Renal cortical epithelial cell (primary cell): ENCODE measurements around the gene GATAD2A. TPM values are rescaled to one million over a fixed set of nuclear protein-coding genes. Genes with fewer than 3 reads are reported as not detected.
"Not testable (repeated sequence)": the region's sequence is repeated elsewhere in the genome, so short reads cannot be mapped to it uniquely, and the experiment has no call there.

ENCODE experiments used
- DNase-seq: peaks from one replicate; pipeline ENCODE4 v3.0.0-alpha.2; 2011; ENCODE audit warnings: low read depth
- total RNA-seq: library from RNA; depleted of rRNA; stranded (reverse); fragments of >200 nt; gene quantifications from 2 replicates; pipeline ENCODE4 v1.2.3, GENCODE V29; 2014

Gene GATAD2A
- total RNA-seq, 1 donor from 2014 or later = 93.9 TPM

DNA sequence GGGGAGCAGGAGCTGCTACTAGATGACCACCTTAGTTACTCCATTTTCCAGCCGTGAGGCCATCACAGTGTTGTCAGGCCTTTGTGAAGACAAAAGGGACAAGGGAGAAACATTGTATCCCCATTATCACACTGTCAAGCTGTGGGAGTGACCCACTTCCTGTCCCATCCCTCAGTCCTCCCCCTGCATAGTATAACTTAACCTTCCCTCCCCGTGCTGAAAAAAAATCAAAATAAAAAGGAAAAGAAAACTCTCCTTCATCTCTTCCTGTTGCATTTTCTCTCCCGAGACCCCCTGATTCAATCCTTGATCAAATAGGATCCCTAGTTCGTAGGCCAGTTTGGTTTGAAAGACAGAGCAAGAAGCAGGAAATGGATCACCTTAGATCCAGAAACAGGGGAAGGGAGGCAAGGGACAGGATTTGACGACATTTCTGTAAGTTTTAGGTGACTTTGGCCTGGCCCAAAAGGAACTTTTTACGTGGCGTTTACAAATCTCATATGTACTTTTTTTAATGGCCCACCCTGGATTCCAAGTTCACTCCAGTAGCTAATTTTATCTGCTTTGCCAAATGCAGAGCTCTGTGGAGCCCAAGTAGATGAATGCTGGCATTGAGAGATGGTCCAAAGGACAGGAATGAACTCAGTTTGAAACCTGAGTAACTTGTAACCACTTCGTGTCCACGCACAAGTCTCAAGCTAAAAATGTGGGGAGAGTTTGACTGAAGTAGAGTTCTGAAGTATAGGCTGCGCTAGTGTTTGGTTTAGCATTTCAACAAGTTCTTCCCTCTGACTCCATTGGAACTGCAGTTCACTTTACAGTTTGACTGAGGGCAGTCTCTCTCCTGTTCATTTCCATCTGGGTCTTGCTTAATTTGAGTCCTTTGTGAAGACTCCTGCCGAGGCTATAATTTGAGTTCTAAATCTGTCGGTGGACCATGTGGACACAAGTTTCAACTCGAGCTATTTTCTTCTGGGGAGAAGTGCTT is 16.6 kb upstream of the GATAD2A start:
- no peak for DNase-seq

DNA sequence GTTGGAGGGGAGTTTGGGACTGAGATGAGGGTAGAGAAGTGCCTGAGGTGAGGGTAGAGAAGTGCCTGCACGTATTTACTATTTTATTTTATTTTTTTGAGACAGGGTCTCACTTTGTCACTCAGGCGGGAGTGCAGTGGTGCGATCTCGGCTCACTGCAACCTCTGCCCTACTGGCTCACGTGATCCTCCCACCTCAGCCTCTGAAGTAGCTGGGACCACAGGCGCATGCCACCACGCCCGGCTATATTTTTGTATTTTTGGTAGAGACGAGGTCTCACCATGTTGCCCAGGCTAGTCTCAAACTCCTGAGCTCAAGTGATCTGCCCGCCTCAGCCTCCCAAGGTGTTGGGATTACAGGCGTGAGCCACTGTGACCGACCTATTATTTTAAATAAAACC is 15.8 kb upstream of the GATAD2A start:
- DNase-seq = not testable (repeated sequence)

- DNase-seq = not testable (repeated sequence)
Observed at GRCh38 chr19:19394333-19394732, 11.1 kb upstream of the GATAD2A start.

GRCh38 chr19:19399733-19400433 is 5.6 kb upstream of the GATAD2A start:
- no peak for DNase-seq

GRCh38 chr19:19402656-19403372 is 2.7 kb upstream of the GATAD2A start:
- peak; percentile 71 for DNase-seq

GRCh38 chr19:19403373-19403901 is 2.0 kb upstream of the GATAD2A start:
- peak; percentile 68 for DNase-seq

- DNase-seq = peak; percentile 40
Observed at GRCh38 chr19:19405971-19406877, 749 bp downstream of the GATAD2A start.

DNA sequence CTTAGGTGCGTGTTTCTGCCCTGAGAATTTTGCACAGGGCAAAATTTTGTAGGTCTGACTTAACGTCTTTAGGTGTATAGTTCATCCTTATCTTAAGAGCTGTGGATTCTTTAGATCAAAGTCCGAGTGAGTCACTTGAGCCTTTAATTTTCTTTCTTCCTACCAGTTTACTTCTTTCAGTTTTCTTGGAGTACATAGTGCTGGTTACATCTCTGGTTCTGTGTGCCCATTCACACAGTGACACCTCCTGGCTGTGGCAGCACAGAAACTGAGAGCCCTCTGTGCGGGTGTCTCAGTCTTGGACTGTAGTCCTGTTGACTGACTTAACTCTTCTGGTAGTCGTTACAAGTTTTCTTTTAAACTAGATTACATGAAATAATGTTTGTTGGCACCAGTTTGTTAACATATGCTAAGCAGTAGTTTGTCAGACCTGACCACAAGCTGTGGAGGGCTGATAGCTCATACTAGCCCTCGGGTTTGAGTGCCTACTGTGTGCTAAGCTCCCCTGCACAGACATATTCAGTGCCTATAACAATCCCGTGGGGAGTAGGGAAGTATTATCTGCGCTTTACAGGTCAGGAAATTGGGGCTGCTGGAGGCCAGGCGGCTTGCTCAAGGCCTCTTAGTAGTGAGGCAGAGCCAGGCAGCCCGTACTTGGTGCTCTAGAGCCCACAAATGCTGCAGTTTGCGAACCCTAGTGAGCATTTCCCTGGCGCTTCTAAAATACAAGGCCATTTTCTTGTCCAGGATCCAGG is 1.6 kb downstream of the GATAD2A start:
- DNase-seq = peak; percentile 68

GRCh38 chr19:19407633-19407930 is 2.1 kb downstream of the GATAD2A start:
- DNase-seq = no peak

- no peak for DNase-seq
Observed at GRCh38 chr19:19409205-19409604, 3.7 kb downstream of the GATAD2A start.

DNA sequence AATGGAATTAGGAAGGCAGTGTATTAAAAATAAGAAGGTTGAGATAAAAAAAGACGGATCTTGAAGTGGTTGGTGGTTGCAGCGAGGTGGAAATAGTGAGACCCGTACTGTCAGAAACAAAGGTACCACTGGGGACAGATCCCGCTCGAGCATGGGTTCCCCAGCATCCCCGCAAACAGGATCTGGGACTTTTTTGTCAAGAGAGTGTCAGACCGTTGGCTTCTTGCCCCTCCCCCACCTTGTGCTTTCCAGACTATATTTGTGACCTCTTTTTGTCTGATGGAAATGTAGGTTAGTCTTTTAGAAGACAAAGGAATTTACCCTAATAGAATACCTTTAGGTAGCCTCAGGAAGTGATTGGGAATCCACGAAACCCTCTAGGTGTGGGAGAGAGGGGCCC is 4.2 kb downstream of the GATAD2A start:
- no peak for DNase-seq

- peak; percentile 21 for DNase-seq
Observed at GRCh38 chr19:19410553-19411550, 5.4 kb downstream of the GATAD2A start.

- peak; percentile 18 for DNase-seq
Observed at GRCh38 chr19:19416280-19416679, 10.8 kb downstream of the GATAD2A start.

DNA sequence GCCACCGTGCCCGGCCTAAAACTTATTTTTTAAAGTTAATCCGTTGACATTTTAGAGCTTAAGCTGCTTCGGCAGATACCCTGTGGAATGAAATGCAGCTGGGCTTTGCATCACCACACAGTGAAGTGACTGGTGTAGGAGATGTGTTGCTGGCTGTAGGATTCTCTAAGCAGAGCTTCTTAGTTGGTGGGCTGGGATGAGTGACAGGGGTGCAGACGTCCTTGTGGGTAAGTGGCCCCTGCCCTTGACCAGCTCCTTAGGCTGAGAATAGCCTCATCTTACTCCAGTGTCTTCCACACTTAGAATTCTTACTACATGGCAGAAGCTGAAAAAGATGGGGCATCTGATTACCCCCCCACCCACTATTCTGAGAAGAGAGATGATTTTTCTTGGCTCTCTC is 11.6 kb downstream of the GATAD2A start:
- DNase-seq = no peak

GRCh38 chr19:19417628-19418245 is 12.3 kb downstream of the GATAD2A start:
- no peak for DNase-seq

- no peak for DNase-seq
Observed at GRCh38 chr19:19418555-19419260, 13.2 kb downstream of the GATAD2A start.

DNA sequence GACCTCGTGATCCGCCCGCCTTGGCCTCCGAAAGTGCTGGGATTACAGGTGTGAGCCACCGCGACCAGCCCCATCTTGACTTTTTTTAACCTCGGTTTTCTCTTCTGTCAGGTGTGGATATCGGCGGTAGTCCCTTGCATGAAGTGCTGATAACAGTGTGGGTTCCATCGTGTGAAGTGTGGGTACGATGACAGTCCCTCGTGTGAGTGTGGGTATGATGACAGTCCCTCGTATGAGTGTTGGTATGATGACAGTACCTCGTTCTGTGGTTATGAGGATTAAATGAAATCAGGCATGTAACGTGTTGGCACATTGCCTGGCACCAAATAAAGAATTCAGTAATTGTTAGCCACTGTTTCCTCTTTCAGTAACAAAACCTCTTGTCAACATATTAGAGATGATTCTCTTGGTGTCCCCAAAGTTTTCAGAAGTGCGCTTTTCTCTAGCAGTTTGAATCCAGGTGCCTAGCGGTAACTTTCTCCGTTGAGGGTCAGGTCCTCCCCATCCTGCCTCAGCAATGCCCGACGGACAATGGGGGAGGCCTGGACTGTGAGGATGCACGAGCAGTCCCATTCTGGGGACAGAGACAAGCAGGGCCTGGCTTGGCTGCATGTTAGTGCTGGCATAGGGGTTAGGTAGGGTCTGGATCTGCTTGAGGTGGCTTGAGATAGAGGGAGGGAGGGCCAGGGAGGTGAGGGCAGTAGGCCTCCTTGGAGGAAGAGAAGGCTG is 15.3 kb downstream of the GATAD2A start:
- no peak for DNase-seq
